Activated CD4-positive, alpha-beta memory T cell treated with anti-CD3 and anti-CD28 coated beads for 36 hours (primary cell): ENCODE measurements around the gene BID. TPM values are rescaled to one million over a fixed set of nuclear protein-coding genes. Genes with fewer than 3 reads are reported as not detected.

Experiments used
- CTCF ChIA-PET: fragments of 350-600 bp; sonication (Branson Sonifier 250); formaldehyde crosslinking; loops from one replicate; lab custom pipeline; 2021; ENCODE audit warnings: antibody characterized with exemption, inconsistent platforms; lab: Charles Lee
- POLR2A ChIA-PET: fragments of 350-600 bp; sonication (Branson Sonifier 250); formaldehyde crosslinking; loops from one replicate; lab custom pipeline; 2021; ENCODE audit warnings: antibody characterized with exemption; lab: Charles Lee
- DNase-seq: peaks from one replicate; pipeline ENCODE4 v3.0.0-alpha.2; 2020
- H3K27ac Mint-ChIP-seq: one replicate; pipeline ENCODE4 v1.8.0; 2021; ENCODE audit warnings: mixed read lengths
- H3K27me3 Mint-ChIP-seq: one replicate; pipeline ENCODE4 v1.8.0; 2021; ENCODE audit warnings: mixed read lengths
- H3K36me3 Mint-ChIP-seq: one replicate; pipeline ENCODE4 v1.8.0; 2021; ENCODE audit warnings: mixed read lengths
- H3K4me1 Mint-ChIP-seq: one replicate; pipeline ENCODE4 v1.8.0; 2021; ENCODE audit warnings: low read depth, mixed read lengths
- H3K4me3 Mint-ChIP-seq: one replicate; pipeline ENCODE4 v1.8.0; 2021; ENCODE audit warnings: mild to moderate bottlenecking, mixed read lengths
- H3K9me3 Mint-ChIP-seq: one replicate; pipeline ENCODE4 v1.8.0; 2021; ENCODE audit warnings: mixed read lengths
- intact Hi-C: fragments of 100-400 bp; cut with micrococcal nuclease; formaldehyde crosslinking; loops from one replicate; pipeline ENCODE4 v1.15.1; 2023
- total RNA-seq, 2 experiments: library from RNA; stranded (reverse); gene quantifications; one replicate each; pipeline ENCODE4 v1.2.3, GENCODE V29; 2021

Gene BID
- total RNA-seq, 2 experiments from 2014 or later = 22.3 to 24.7 TPM

DNA sequence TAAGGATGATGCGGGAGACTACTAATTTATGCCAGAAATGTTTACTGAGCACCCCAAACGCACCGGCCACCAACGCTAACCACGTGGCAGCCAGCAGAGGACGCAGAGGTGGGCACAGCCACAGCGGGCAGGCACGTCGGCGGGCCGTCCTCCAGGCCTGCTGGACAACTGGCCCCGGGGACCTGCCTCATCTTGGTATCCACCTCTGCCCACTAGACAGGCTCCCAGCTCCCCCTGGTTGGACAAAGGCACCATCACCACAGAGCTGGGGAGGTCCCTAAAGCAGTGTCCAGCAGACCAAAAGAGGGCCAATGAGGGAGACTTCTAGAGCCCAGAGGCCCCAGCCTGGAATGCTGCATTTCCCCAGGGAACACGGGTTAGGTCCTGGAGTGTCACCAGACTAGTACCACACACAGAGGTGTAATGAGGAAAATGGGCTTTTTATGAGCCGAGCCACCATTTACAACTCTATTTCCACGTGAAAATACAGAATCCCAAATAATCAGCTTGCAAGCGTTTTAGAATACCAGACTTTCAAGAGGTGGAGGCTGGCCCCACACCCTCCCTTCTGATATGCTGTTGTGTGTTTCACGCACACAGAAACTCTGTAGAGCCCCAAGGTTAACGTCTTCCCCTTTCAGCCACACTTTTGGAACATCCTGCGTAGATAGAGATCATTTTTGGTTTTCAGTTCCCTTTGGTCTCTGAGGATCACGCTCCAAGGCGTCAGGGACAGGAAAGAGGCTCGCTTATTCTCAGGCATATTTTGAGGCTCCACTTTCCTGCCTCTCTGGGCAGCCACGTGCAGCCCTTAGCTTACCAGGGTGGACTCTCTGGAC lies 23.7 kb upstream of the BID start:
- Mint-ChIP-seq H3K4me1 (peaks cover 3% of the 10 kb centered on the region), H3K4me3 (no peak overlapping the region), H3K27me3 (no peaks in the 10 kb centered on the region), H3K36me3 (no peaks in the 10 kb centered on the region), H3K9me3 (no peaks in the 10 kb centered on the region), H3K27ac (no peak overlapping the region)
- DNase-seq = no peak
- POLR2A ChIA-PET = no interaction called here
- CTCF ChIA-PET = interaction anchor here (1.0 kb wide), 1 partner anchor 13 kb away, joined by 4 read pairs; no protein-coding TSS in a partner anchor
- intact Hi-C loops = no loop called here

DNA sequence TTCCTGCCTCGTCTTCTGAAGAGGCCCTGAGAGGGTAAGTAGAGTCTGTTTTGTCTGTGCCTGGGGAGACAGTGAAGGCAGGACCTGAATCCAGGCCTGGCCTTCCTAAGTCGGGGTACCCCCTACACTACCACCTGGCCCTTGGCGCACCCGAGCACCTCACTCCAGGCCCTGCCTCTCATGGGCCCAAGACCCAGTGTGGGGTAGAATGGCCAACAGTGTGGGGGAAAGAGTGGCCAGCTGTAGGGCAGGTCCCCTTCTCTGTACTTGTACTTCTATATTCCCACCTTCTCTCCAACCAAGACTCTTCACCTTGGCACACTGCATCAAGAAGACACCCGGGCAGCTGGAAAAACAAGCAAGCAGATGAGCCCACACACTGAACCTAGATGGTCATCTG lies 22.4 kb upstream of the BID start:
- Mint-ChIP-seq H3K9me3 (no peaks in the 10 kb centered on the region), H3K27me3 (no peaks in the 10 kb centered on the region), H3K4me3 (no peak overlapping the region), H3K4me1 (peaks cover 3% of the 10 kb centered on the region), H3K27ac (no peak overlapping the region), H3K36me3 (no peaks in the 10 kb centered on the region)
- ChIA-PET POLR2A (no interaction called here), CTCF (no interaction called here)
- DNase-seq = no peak
- intact Hi-C loops = no loop called here

DNA sequence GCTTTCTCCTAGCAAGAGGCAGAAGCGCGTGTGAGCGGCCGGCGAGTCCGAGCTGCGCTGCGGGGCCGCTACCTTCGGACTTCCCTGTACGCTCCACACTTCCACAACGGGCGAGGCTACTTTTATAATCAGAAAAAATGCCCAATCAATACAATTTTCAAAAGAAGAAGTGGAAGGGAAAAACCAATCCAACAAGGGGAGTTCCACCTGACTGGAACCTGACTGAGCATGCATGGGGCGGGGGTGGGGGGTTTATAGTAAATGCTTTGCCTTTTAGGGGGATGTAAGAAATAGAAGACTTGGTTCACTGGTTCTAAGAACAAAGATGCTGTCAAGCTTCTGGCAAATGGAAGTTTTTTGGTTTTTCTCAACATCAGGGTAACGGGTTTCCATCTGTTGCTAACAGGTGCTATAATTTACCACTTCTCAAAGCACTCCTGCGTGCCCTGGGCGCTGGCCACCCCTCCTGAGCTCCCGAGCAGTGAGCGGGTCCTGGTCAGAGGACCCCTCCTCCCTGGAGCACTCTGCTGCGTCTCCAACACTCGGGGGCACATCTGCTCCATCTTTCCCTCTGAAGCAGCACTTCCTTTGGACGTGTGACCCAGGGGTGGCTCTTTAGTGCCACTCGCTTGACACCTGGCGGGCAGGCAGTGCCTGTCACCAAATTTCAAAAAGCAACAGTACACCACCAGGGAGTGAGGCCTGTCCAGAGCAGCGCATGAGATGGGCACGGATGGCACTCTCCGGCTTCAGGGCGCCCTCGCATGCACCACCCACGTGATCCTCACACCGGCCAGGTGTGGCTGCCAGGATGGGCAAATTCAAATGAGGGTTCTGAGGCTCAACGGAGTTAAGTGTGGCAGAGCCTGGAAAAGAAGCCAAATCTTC lies 21.6 kb upstream of the BID start:
- CTCF ChIA-PET = no interaction called here
- H3K4me1 Mint-ChIP-seq = peaks cover 3% of the 10 kb centered on the region
- H3K9me3 Mint-ChIP-seq = no peaks in the 10 kb centered on the region
- intact Hi-C loops = no loop called here
- H3K36me3 Mint-ChIP-seq = no peaks in the 10 kb centered on the region
- POLR2A ChIA-PET = no interaction called here
- DNase-seq = no peak
- H3K27ac Mint-ChIP-seq = no peak overlapping the region
- H3K27me3 Mint-ChIP-seq = no peaks in the 10 kb centered on the region
- no peak overlapping the region for H3K4me3 Mint-ChIP-seq

DNA sequence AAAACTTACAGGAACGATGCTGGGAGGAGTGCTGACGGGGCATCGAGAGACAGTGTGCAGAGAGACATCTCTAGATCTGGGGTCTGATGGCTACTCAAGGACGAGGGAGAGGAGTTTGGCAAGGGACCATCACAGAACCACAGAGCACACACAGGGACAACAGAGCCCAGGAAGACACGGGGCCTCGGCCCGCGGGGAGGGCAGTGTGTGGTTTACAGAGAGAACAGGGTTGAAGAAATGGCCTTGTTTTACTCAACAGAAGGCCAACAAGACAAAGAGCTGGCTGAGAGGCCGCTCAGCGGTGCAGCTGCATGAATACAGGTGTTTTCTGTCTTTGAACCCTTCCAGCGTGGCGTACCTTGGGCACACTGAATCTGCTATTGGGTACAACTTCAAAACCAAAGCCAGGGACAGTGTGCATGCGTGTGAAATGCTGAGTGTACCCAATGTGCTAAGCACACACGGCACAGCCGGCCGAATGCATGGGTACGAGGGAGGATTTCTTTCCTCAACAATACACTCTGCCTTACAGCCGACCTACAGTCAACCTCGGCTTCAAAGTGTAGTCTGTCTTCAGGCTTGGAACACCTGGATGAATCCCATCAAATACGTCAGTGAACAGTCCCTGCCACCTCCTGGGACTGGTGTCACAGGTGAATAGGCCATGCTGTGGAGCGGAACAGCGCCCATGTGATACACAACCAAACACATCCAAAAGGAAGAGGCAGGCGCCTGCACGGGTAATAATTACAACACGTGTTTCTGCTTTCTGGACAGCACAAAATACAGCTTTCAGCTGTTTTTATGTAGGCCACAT lies 20.7 kb upstream of the BID start:
- CTCF ChIA-PET = no interaction called here
- H3K9me3 Mint-ChIP-seq = no peaks in the 10 kb centered on the region
- no peaks in the 10 kb centered on the region for H3K36me3 Mint-ChIP-seq
- H3K27ac Mint-ChIP-seq = no peak overlapping the region
- peaks cover 3% of the 10 kb centered on the region for H3K4me1 Mint-ChIP-seq
- POLR2A ChIA-PET = interaction anchor here (0.7 kb wide), 1 partner anchor 281 kb away, joined by 3 read pairs; no protein-coding TSS in a partner anchor
- intact Hi-C loops = no loop called here
- DNase-seq = no peak
- H3K4me3 Mint-ChIP-seq = no peak overlapping the region
- no peaks in the 10 kb centered on the region for H3K27me3 Mint-ChIP-seq

DNA sequence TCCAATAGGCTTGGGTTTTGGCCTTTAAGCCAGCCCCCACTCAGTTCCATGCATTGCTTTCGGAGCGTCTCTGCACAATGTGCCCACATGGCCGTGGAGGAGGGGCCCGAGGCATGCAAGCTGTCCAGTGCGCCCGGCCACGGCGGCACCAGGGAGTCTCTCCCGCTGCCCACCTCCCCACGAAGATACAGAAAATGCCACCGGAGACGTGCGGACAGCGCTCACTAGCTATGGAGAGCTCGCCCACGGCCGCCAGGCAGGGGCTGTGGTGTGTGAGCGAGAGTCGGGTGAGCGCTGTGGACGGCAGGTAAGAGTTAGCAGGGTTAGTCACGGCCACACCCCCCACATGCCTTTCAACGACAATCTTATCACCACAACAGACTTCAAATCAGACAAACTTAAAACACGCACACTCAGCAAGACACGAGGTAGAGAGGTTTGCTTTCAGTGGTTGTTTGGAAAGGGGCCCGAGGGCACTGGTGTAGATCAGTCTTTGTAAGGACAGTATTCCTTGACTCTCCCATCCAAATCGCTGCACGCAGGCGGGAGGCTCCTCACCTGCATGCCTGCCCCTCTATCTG lies 18.7 kb upstream of the BID start:
- Mint-ChIP-seq H3K4me3 (no peak overlapping the region), H3K27me3 (no peaks in the 10 kb centered on the region), H3K36me3 (peaks cover 3% of the 10 kb centered on the region), H3K9me3 (no peaks in the 10 kb centered on the region), H3K4me1 (no peaks in the 10 kb centered on the region), H3K27ac (no peak overlapping the region)
- no peak for DNase-seq
- ChIA-PET POLR2A (no interaction called here), CTCF (interaction anchor here (1.3 kb wide), 1 partner anchor 283 kb away, joined by 3 read pairs; no protein-coding TSS in a partner anchor)
- intact Hi-C loops = no loop called here

DNA sequence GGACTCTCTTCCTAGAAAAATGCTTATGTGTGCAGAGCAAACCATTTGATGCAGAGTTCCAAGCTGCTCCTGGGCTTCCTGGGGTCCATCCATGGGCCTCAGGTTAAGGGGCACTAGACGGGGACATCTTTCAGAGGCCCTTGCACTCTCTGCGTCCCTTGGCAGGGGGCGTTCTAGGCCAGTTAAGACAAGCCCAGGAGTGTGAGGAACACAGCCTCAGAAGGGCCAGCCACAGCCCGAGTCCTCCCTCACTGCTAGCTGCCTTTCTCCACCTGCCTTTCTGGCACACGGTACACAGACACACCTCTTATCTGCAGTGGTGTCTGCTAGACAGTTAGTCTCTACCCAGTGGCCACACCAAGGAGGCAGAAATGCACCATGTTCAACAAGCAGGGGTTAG lies 18.0 kb upstream of the BID start:
- intact Hi-C loops = no loop called here
- Mint-ChIP-seq H3K4me3 (no peak overlapping the region), H3K36me3 (peaks cover 3% of the 10 kb centered on the region), H3K4me1 (no peaks in the 10 kb centered on the region), H3K27me3 (no peaks in the 10 kb centered on the region), H3K9me3 (no peaks in the 10 kb centered on the region), H3K27ac (no peak overlapping the region)
- ChIA-PET POLR2A (no interaction called here), CTCF (interaction anchor here (1.3 kb wide), 1 partner anchor 284 kb away, joined by 3 read pairs; no protein-coding TSS in a partner anchor)
- DNase-seq = no peak

DNA sequence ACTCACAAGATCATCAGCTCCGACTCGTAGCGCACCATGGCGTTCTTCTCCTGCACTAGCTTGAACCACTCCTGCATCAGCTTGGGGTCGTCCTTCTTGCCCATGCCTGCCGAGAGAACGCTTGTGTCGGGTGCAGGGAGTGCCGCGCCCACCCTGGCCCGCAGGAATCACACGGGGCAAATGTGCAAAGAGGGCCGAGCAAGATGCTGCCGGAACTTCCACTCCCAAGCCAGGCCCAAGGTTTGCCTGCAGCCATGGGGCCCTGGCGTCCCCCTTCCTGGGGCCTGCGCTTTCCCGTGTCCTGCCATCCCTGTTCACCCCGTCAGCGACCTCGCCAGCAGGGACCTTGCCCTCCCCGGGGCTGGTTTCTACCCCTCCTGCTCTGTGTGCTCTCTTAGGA lies 16.9 kb upstream of the BID start:
- Mint-ChIP-seq H3K4me1 (no peaks in the 10 kb centered on the region), H3K9me3 (no peaks in the 10 kb centered on the region), H3K27me3 (no peaks in the 10 kb centered on the region), H3K27ac (no peak overlapping the region), H3K4me3 (no peak overlapping the region), H3K36me3 (peaks cover 3% of the 10 kb centered on the region)
- CTCF ChIA-PET = interaction anchor here (1.3 kb wide), 1 partner anchor 285 kb away, joined by 3 read pairs; no protein-coding TSS in a partner anchor
- intact Hi-C loops = no loop called here
- no peak for DNase-seq
- POLR2A ChIA-PET = no interaction called here

DNA sequence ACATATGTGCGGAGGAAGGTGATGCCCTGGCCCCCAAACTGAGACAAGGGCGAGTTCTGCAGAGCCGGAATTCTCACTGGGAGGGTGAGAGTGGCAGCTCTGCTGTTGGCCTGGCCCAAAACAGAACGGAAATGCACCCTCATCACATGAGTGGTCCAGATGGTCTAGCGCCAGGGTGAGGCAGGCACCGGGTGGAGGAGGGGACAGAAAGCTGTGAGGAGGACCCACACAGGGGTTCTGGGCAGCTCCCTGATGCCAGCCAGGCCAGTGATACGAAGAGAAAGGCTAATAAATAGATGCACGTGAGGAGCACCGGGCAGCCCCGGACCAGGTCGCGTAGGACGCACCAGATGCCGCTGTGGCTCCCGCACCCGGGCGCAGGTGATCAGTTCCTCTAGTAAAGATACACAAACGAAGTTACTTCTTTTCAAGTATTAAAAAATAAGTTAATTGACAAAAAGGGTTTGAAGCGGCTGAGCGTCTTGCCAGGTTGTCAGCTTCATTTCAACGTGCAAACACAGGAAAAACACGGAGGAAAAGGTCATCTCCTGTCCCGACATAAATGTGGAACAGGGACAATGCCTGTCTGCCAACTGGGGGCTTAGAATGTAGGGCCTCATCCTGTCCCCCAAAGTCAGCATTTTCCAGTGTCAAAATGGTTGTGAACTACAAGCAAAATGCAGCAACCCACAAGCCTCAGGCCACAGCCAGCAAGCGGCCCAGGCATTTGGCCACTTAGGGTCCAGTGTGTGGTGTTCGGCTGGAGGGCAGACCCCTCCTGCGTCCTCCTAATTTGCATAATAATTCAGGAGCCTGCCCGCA lies 15.3 kb upstream of the BID start:
- intact Hi-C loops = no loop called here

DNA sequence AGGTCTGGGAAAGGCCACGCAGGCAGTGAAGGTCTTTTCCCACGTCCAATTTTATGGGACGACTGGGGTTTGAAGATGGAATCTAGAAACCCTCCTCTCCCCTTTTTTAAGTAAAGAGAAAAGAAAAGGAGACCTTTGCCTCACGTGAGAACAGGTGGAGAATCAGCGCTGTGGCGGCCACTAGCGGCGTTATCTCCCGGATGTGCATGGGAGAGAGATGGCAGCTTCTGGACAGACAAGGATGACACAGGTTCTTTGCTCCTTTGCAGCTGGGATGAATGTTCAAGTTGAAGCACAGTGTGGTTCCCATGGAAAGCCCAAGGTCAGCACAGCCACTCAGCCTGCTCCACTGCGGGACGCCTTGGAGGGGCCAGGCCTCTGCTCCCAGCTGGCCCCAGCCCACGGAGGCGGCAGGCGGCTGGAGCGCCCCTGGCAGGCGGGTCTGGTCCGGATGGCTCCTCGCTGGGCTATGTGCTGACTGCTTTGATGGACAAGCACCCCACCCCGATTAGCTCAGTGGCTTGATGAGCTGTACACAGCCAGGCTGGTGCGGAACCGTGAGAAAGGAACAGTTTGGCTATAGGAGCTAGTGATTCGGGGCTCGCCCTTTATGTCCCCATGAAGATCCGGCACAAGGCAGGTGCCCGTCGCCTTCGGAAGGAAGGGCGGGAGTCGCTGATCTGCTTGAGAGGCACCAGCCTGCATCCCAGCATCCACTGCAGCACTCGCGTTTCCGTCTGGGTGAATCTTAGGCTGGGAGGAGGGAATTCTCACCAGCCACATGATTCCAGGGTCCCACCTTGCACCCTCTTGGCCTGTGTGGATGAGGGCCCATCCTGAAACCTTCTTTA lies 14.5 kb upstream of the BID start:
- DNase-seq = no peak
- Mint-ChIP-seq H3K36me3 (peaks cover 3% of the 10 kb centered on the region), H3K27ac (no peak overlapping the region), H3K9me3 (no peaks in the 10 kb centered on the region), H3K4me3 (no peak overlapping the region), H3K4me1 (no peaks in the 10 kb centered on the region), H3K27me3 (no peaks in the 10 kb centered on the region)
- intact Hi-C loops = no loop called here
- CTCF ChIA-PET = interaction anchor here (1.1 to 7.6 kb wide), 4 partner anchors 35 to 288 kb away, joined by 3 to 145 read pairs (median 6); no protein-coding TSS in a partner anchor
- POLR2A ChIA-PET = no interaction called here

More for the DNA sequence above, 15.3 kb upstream of the BID start:
- Mint-ChIP-seq H3K9me3 (no peaks in the 10 kb centered on the region), H3K4me3 (no peak overlapping the region), H3K27me3 (no peaks in the 10 kb centered on the region), H3K27ac (no peak overlapping the region), H3K4me1 (no peaks in the 10 kb centered on the region), H3K36me3 (peaks cover 3% of the 10 kb centered on the region)
- CTCF ChIA-PET = interaction anchor here (1.1 to 7.6 kb wide), 4 partner anchors 36 to 287 kb away, joined by 3 to 145 read pairs (median 6); no protein-coding TSS in a partner anchor
- POLR2A ChIA-PET = no interaction called here
- no peak for DNase-seq

DNA sequence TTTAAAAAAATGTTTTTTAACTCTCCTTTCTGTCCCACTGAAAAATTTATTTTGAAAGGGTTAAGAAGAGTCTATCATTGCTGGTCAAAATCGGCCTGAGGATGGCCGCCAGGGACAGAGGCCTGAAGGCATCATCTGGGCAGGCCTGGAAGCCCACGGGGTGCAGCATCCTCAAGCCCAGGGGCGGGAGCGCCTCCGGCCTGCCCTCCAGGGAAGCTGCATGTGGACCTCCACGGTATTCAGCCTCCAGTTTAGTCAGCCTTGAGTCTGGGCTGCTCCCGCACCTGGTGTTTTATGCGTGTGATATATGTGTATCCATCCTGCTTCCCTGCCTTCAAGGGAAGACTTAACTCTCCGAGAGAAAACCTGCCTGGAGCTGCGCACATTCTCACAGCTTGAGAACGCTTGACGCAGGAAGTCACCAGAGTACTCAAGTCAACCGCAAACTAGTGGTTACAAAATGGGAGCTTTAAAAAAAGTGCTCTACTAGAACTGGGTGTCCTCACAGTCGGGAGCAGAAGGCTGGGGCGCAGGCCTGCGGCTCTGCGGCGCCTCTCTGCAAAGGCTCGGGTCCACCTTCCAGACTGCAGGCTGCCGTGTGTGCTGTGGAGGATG lies 13.6 kb upstream of the BID start:
- H3K27ac Mint-ChIP-seq = no peak overlapping the region

More for the DNA sequence above, 13.6 kb upstream of the BID start:
- DNase-seq = no peak
- POLR2A ChIA-PET = no interaction called here
- H3K9me3 Mint-ChIP-seq = no peaks in the 10 kb centered on the region
- no peak overlapping the region for H3K4me3 Mint-ChIP-seq
- no peaks in the 10 kb centered on the region for H3K27me3 Mint-ChIP-seq
- intact Hi-C loops = no loop called here
- peaks cover 3% of the 10 kb centered on the region for H3K36me3 Mint-ChIP-seq
- CTCF ChIA-PET = interaction anchor here (0.9 to 7.6 kb wide), 6 partner anchors 14 to 288 kb away, joined by 3 to 145 read pairs (median 4); no protein-coding TSS in a partner anchor
- peaks cover 3% of the 10 kb centered on the region for H3K4me1 Mint-ChIP-seq
